OCI-LY3 (cell line): ENCODE measurements around the gene ATP6V0C.

ENCODE experiments used
- CTCF ChIP-seq: fragments of 200-600, 300-600 bp; sonication (generic); IDR thresholded peaks from 2 replicates; pipeline ENCODE4 v1.5.1; 2014; ENCODE audit warnings: antibody characterized with exemption, low read length, low read depth
- EZH2phosphoT487 ChIP-seq: fragments of 200-600 bp; shearing (Covaris generic); IDR thresholded peaks from 2 replicates; pipeline ENCODE4 v1.6.1; 2018; ENCODE audit warnings: antibody characterized with exemption, mixed run types, low read depth

GRCh38 chr16:2470603-2471015 is 43.1 kb upstream of the ATP6V0C start:
- TF ChIP-seq EZH2phosphoT487 (no peak), CTCF (no peak)
